Limb (tissue), 2 donors: ENCODE data around the gene ENO2.
"Not testable (repeated sequence)": the region's sequence is repeated elsewhere in the genome, so short reads cannot be mapped to it uniquely, and the experiment has no call there.

Source experiments
- DNase-seq, 2 donors: peaks; one replicate each; pipeline ENCODE4 v3.0.0-alpha.2; 2016; ENCODE audit errors: extremely low spot score in 2 of 2

Gene ENO2

DNA sequence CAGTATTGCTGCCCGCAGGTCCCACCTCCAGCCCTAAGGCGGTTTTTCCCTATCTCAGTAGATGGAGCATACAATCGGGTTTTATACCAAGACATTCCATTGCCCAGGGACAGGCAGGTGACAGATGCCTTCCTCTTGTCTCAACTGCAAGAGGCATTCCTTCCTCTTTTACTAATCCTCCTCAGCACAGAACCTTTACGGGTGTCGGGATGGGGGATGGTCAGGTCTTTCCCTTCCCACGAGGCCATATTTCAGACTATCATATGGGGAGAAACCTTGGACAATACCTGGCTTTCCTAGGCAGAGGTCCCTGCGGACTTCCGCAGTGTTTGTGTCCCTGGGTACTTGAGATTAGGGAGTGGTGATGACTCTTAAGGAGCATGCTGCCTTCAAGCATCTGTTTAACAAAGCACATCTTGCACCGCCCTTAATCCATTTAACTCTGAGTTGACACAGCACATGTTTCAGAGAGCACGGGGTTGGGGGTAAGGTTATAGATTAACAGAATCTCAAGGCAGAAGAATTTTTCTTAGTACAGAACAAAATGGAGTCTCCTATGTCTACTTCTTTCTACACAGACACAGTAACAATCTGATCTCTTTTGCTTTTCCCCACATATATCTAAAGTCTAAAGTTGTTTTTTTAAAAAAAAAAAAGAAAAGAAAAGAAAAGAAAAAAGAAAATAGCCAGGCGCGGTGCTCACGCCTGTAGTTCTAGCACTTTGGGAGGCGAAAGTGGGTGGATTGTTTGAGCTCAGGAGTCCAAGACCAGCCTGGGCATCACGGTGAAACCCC, 28.0 kb upstream of the ENO2 start:
- DNase-seq: not testable (repeated sequence)

DNA sequence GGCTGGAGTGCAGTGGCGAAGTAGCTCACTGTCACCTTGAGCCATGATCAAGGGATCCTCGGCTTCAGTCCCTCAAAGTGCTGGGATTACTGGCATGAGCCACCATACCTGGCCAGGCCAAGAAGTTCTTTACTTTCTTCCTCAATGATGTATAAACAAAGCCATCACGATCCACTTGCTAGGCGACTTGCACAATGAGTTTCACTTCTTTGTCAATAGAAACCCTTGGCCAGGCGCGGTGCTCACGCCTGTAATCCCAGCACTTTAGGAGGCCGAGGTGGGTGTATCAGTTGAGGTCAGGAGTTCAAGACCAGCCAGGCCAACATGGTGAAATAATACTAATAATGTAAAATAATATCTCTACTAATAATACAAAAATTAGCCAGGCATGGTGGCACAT, 26.9 kb upstream of the ENO2 start:
- no peak for DNase-seq

- no peak for DNase-seq
Observed at GRCh38 chr12:6888360-6888759, 26.0 kb upstream of the ENO2 start.

GRCh38 chr12:6888794-6889193, 25.6 kb upstream of the ENO2 start:
- DNase-seq: not testable (repeated sequence)

DNA sequence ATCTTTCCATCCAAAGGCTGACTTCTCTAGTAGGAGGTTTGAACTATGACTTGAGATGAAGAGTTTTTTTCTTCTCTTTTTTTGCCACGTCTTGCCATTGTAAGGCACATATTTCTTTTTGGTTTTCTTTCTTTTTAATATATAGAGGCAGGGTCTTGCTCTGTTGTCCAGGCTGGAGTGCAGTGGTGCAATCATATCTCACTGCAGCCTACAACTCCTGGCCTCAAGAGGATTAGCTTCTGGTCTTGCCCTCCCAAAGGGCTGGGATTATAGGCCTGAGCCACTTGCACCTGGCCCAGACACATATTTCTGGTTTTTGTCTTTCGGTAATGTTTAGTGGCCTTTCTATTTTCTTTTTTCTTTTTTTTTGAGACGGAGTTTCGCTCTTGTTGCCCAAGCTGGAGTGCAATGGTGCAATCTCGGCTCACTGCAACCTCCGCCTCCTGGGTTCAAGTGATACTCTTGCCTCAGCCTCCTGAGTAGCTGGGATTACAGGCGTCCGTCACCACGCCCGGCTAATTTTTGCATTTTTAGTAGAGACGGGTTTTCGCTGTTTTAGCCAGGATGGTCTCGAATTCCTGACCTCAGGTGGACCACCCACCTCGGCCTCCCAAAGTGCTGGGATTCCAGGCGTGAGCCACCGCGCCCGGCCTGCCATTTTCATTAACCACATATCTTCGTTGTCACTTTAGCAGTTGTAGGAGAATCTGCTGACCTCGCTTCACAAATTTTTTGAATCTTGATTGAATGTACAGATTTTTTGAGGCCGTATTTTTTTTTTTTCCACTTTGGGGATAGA, 24.4 kb upstream of the ENO2 start:
- DNase-seq: not testable (repeated sequence)

GRCh38 chr12:6890789-6891645, 23.4 kb upstream of the ENO2 start:
- DNase-seq: peak; percentile 99

DNA sequence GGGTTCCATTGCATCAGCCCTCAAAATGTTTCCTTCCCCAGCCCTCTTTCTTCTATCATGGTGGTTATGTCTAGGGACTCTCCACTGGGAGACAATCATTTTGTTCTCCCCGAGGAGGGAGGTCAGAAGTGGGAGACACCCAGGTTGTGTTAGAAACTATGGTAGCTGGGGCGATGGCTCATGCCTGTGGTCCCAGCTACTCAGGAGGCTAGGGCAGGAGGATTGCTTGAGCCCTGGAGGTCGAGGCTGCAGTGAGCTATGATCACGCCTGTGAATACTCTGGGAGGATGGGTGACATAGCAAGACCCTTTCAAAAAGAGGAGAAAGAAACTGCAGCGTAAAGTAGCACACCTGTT, 22.8 kb upstream of the ENO2 start:
- no peak for DNase-seq

GRCh38 chr12:6892683-6893082, 21.7 kb upstream of the ENO2 start:
- not testable (repeated sequence) for DNase-seq

GRCh38 chr12:6894321-6894720, 20.1 kb upstream of the ENO2 start:
- no peak for DNase-seq

GRCh38 chr12:6896846-6897435, 17.4 kb upstream of the ENO2 start:
- DNase-seq: no peak

GRCh38 chr12:6899427-6899826, 15.0 kb upstream of the ENO2 start:
- no peak for DNase-seq

- peak in 1 of 2 donors; percentile 24 for DNase-seq
Observed at GRCh38 chr12:6899837-6900519, 14.4 kb upstream of the ENO2 start.

DNA sequence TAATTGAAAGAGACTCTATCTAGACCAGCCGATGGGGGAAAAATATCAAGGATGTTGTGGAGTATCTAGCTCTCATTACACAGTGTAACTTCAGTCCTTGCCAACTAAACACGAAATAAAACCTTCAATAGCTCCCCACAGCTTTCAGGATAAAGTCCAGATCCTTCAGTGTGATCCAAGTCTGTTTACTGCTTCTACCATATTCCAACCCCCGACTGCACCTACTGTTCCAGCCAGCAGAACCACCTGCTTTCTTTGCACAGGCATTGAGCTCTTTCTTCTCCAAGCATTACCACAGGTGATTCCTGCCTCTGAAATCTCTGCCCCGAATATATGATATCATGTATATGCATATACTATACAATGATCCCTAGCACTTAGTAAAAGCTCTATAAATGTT, 11.9 kb upstream of the ENO2 start:
- no peak for DNase-seq

DNA sequence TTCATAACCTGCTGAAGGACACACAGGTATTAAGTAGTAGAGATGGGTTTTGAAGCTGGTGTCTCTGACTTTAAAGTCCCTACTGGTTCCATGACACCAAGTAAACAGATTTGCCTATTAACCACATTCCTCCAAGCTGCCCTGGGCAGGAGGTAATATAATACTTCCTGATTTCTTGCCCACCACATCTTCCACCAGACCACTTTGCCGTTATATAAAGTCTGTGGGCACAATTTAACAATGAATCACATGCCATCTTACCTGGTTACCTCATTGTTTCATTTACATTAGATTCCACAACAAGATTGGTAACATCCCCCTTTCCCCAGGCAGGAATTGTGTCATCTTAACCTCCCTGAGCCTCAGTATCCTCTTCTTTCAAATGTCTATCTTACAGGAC, 10.7 kb upstream of the ENO2 start:
- no peak for DNase-seq

- DNase-seq: peak; percentile 97 to 98
Observed at GRCh38 chr12:6904280-6905276, 9.8 kb upstream of the ENO2 start, which contains the start of gene LRRC23. LRRC23 (plus strand) TSS chr12:6904822; CDS start chr12:6905634, 812 bp downstream.

DNA sequence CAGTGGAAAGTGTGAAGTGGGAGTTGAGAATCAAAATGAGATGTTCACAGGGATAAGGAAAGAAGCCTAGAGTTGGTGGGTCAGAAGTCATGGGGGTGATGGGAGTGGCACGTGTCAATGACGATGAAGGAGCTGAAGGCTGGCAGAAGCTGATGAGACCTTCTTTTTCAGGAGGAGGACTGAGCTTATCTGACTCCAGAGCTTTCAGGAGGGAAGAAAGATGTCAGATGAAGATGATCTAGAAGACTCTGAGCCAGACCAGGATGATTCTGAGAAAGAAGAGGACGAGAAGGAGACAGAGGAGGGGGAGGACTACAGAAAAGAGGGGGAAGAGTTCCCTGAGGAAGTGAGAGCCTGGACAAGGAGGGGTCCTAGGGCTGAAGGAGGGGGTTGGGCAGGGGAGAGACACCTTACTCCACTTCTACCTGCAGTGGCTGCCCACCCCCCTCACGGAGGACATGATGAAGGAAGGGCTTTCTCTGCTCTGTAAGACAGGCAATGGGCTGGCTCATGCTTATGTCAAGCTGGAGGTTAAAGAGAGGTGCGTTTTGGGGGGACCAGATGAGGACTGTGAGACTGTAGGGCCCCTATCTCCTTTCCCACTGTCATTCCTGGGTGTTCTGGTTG, 8.9 kb upstream of the ENO2 start:
- no peak for DNase-seq

DNA sequence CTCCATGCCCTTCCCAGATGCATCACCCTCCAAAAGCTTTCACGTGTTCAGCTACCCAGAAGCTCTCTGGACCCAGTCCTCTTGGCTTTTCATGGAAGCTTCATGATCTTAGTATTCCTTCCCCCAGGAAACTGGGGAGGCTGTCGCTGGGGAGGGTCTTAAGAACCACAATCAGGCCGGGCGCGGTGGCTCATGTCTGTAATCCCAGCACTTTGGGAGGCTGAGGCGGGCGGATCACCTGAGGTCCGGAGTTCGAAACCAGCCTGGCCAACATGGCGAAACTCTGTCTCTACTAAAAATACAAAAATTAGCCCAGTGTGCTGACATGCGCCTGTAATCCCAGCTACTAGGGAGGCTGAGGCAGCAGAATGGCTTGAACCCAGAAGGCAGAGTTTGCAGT, 6.2 kb upstream of the ENO2 start:
- not testable (repeated sequence) for DNase-seq

- no peak for DNase-seq
Observed at GRCh38 chr12:6909421-6910145, 4.8 kb upstream of the ENO2 start.
